GM12878 (cell line): Measurements from ENCODE around the gene S100A16. TPM values are rescaled to one million over a fixed set of nuclear protein-coding genes. Genes with fewer than 3 reads are reported as not detected.

ENCODE experiments used
- ATAC-seq: fragments of 200-7000 bp; cut with Tn5 transposase; 3 replicates; pipeline ENCODE4 v1.9.1; 2020; ENCODE audit warnings: mild to moderate bottlenecking, moderate library complexity
- BruUV-seq: library from RNA; stranded (reverse); fragments of 400-500 nt; replicated peaks from 2 replicates; lab custom pipeline; 2021; lab: Mats Ljungman, UMichigan
- CTCF ChIA-PET: fragments of 300-600 bp; sonication (Branson Sonifier 250); formaldehyde crosslinking; extraction: SDS; loops from one replicate; lab custom pipeline; 2021; ENCODE audit warnings: inconsistent platforms; lab: Yijun Ruan, JAX
- POLR2A ChIA-PET: fragments of 350-600 bp; formaldehyde crosslinking; extraction: SDS; loops from one replicate; lab custom pipeline; 2021; ENCODE audit warnings: inconsistent platforms; lab: Charles Lee
- RAD21 ChIA-PET: fragments of 300-600 bp; sonication (Branson Sonifier 250); formaldehyde crosslinking; loops from one replicate; lab custom pipeline; 2023; ENCODE audit warnings: antibody characterized with exemption; ENCODE audit not compliant: unreplicated experiment; lab: Charles Lee
- SMC1A ChIA-PET: fragments of 300-600 bp; sonication (Branson Sonifier 250); formaldehyde crosslinking; loops from one replicate; lab custom pipeline; 2023; ENCODE audit not compliant: unreplicated experiment, uncharacterized antibody; lab: Charles Lee
- DNase-seq: peaks from one replicate; pipeline ENCODE4 v3.0.0-alpha.2; 2011; ENCODE audit warnings: low read depth, low spot score
- FAIRE-seq: peaks from 3 replicates; lab custom pipeline; 2011; peaks lifted over from hg19 to GRCh38; lab: Jason Lieb, UNC
- H2AFZ ChIP-seq: 2 replicates; pipeline ENCODE4 v1.6.0; 2011; ENCODE audit warnings: low read depth, low read length, control low read depth; ENCODE audit not compliant: control insufficient read depth
- H3K27ac ChIP-seq: 2 replicates; pipeline ENCODE4 v1.5.1; 2011; ENCODE audit warnings: control low read depth; ENCODE audit not compliant: control insufficient read depth, insufficient read depth
- H3K27me3 ChIP-seq, 2 experiments: replicated peaks in 1 of 2; 2 replicates each; pipeline versions ENCODE4 v1.6.0 to v1.6.1; 2011; ENCODE audit warnings: low read length in 1 of 2; ENCODE audit not compliant: control insufficient read depth in 2 of 2, insufficient read depth in 2 of 2
- H3K36me3 ChIP-seq, 2 experiments: 2 replicates each; pipeline ENCODE4 v1.5.1; 2011; ENCODE audit warnings: low read length in 1 of 2; ENCODE audit not compliant: control insufficient read depth in 2 of 2, insufficient read depth in 2 of 2
- H3K4me1 ChIP-seq: 2 replicates; pipeline ENCODE4 v1.6.1; 2011; ENCODE audit warnings: mild to moderate bottlenecking, low read length, moderate library complexity, mixed read lengths; ENCODE audit not compliant: control insufficient read depth, insufficient read depth
- H3K4me2 ChIP-seq: 2 replicates; pipeline ENCODE4 v1.6.0; 2011; ENCODE audit warnings: control low read depth; ENCODE audit not compliant: control insufficient read depth, insufficient read depth
- H3K4me3 ChIP-seq: fragments of 200-600 bp; sonication (generic); 2 replicates; pipeline ENCODE4 v1.5.1; 2016
- H3K79me2 ChIP-seq: 2 replicates; pipeline ENCODE4 v1.6.0; 2011; ENCODE audit warnings: low read length; ENCODE audit not compliant: control insufficient read depth, insufficient read depth
- H3K9ac ChIP-seq: 2 replicates; pipeline ENCODE4 v1.8.0; 2011; ENCODE audit warnings: low read length, control low read depth, mixed read lengths; ENCODE audit not compliant: control insufficient read depth, insufficient read depth
- H3K9me3 ChIP-seq: replicated peaks from 3 replicates; pipeline ENCODE4 v1.5.1; 2011; ENCODE audit warnings: mild to moderate bottlenecking, low read length; ENCODE audit not compliant: control insufficient read depth, insufficient read depth
- H4K20me1 ChIP-seq: 2 replicates; pipeline ENCODE4 v1.6.0; 2011; ENCODE audit not compliant: control insufficient read depth, insufficient read depth
- ATF3 ChIP-seq: IDR thresholded peaks from 2 replicates; pipeline ENCODE4 v1.6.1; 2011; ENCODE audit warnings: low read depth, mild to moderate bottlenecking, low read length, moderate library complexity, borderline replicate concordance; ENCODE audit errors: extremely low read depth
- BACH1 ChIP-seq: fragments of 450-650 bp; IDR thresholded peaks from 2 replicates; pipeline ENCODE4 v1.6.1; 2017; ENCODE audit warnings: mild to moderate bottlenecking, borderline replicate concordance
- CREM ChIP-seq: IDR thresholded peaks from 2 replicates; pipeline ENCODE4 v1.6.1; 2014; ENCODE audit warnings: antibody characterized with exemption, low read depth
- E4F1 ChIP-seq: fragments of 450-650 bp; IDR thresholded peaks from 2 replicates; pipeline ENCODE4 v1.6.1; 2018; ENCODE audit warnings: borderline replicate concordance, mild to moderate bottlenecking; ENCODE audit not compliant: partially characterized antibody
- EGR1 ChIP-seq, 2 experiments: IDR thresholded peaks; 1 replicate in 1 of 2; 2 replicates in 1 of 2; pipeline ENCODE4 v1.6.1; 2011 to 2012; ENCODE audit warnings: low read depth in 2 of 2, low read length in 2 of 2, borderline replicate concordance in 1 of 2, mild to moderate bottlenecking in 1 of 2, moderate library complexity in 1 of 2
- MXI1 ChIP-seq: fragments of 150-350 bp; IDR thresholded peaks from 2 replicates; pipeline ENCODE4 v1.6.1; 2011; ENCODE audit warnings: low read depth, mild to moderate bottlenecking, inconsistent platforms, low read length, improper control_type of control experiment
- MYB ChIP-seq: fragments of 150-350 bp; IDR thresholded peaks from 2 replicates; pipeline ENCODE4 v1.6.1; 2014; ENCODE audit warnings: mild to moderate bottlenecking, low read depth, low read length, borderline replicate concordance
- NFYA ChIP-seq: IDR thresholded peaks from 2 replicates; pipeline ENCODE4 v1.6.1; 2011; ENCODE audit warnings: low read depth, mild to moderate bottlenecking, low read length, improper control_type of control experiment, borderline replicate concordance
- PKNOX1 ChIP-seq: fragments of 450-650 bp; IDR thresholded peaks from 2 replicates; pipeline ENCODE4 v1.6.1; 2016; ENCODE audit warnings: mild to moderate bottlenecking
- SREBF2 ChIP-seq: IDR thresholded peaks from 2 replicates; pipeline ENCODE4 v1.6.1; 2012; ENCODE audit warnings: mild to moderate bottlenecking, low read length
- STAT1 ChIP-seq: fragments of 450-650 bp; conservative IDR thresholded peaks from 2 replicates; pipeline ENCODE4 v1.6.1; 2014; ENCODE audit warnings: antibody characterized with exemption, mild to moderate bottlenecking
- USF1 ChIP-seq: IDR thresholded peaks from 2 replicates; pipeline ENCODE4 v1.6.1; 2011; ENCODE audit warnings: borderline replicate concordance, low read depth, mild to moderate bottlenecking, moderate library complexity, mixed read lengths, low read length; ENCODE audit not compliant: insufficient read depth; ENCODE audit errors: extremely low read length
- YBX1 ChIP-seq: fragments of 450-650 bp; IDR thresholded peaks from 2 replicates; pipeline ENCODE4 v1.6.1; 2016; ENCODE audit warnings: antibody characterized with exemption
- YY1 ChIP-seq: IDR thresholded peaks from 2 replicates; pipeline ENCODE4 v1.6.1; 2011; ENCODE audit warnings: low read depth, mild to moderate bottlenecking, low read length
- ZNF217 ChIP-seq: fragments of 450-650 bp; IDR thresholded peaks from 2 replicates; pipeline ENCODE4 v1.6.1; 2017; ENCODE audit warnings: antibody characterized with exemption, mild to moderate bottlenecking
- ZNF687 ChIP-seq: fragments of 450-650 bp; IDR thresholded peaks from 2 replicates; pipeline ENCODE4 v1.6.1; 2017; ENCODE audit warnings: mild to moderate bottlenecking, moderate library complexity
- in situ Hi-C: fragments of 300-500 bp; cut with MboI; formaldehyde crosslinking; loops from 9 replicates; pipeline ENCODE4 v1.14.3; 2018; ENCODE audit warnings: mixed read lengths
- intact Hi-C: fragments of 100-400 bp; cut with micrococcal nuclease; formaldehyde crosslinking; loops from one replicate; pipeline ENCODE4 v1.14.2; 2022; ENCODE audit not compliant: unreplicated experiment
- polyA plus RNA-seq, 11 experiments: library from polyadenylated mRNA; depleted of rRNA in 4 of 11; unstranded in 6 of 11; stranded (reverse) in 5 of 11; fragments of >200 nt; fragmentation: Nextera tagmentation in 4 of 11; fragmentation: Illumina TruSeq in 1 of 11; extraction: Ambion mirVana in 4 of 11; extraction: Trizol in 1 of 11; gene quantifications; 1 replicate in 1 of 11; 2 replicates in 10 of 11; pipeline versions ENCODE4 v1.2.1 to v1.2.3, GENCODE V29; 2011 to 2016; ENCODE audit warnings: inconsistent platforms in 2 of 11, missing spikeins in 2 of 11, low read depth in 1 of 11
- total RNA-seq, 4 experiments: library from RNA; depleted of rRNA in 3 of 4; stranded (reverse); fragments of >200 nt in 3 of 4; fragmentation: Illumina TruSeq in 1 of 4; extraction: Trizol in 1 of 4; gene quantifications; 2 replicates each; pipeline versions ENCODE4 v1.2.1 to v1.2.3, GENCODE V29; 2013 to 2021

S100A16 gene
- total and polyA plus RNA-seq, 10 of the 15 experiments (the other 5 are each of a cell fraction or from before 2014, with no cell fraction given), result 0.14 to 0.51 (median 0.25) TPM; not detected in 6

GRCh38 chr1:153578490-153578889 is 34.4 kb downstream of the S100A16 start:
- DNase-seq (no peak), FAIRE-seq (no peak), ATAC-seq (no peak)
- no peak overlapping the region for H3K27ac ChIP-seq
- RAD21 ChIA-PET, result no interaction called here
- POLR2A ChIA-PET, result no interaction called here
- no peaks in the 10 kb centered on the region for H4K20me1 ChIP-seq
- intact Hi-C loops (no loop called here), in situ Hi-C loops (no loop called here)
- SMC1A ChIA-PET, result interaction anchor here (1.3 to 2.6 kb wide), 3 partner anchors 15 to 47 kb away, joined by 3 to 11 read pairs (median 8); no protein-coding TSS in a partner anchor
- H3K4me2 ChIP-seq, result no peak overlapping the region
- no peaks in the 10 kb centered on the region for H3K36me3 ChIP-seq
- no TSS peak for BruUV-seq
- CTCF ChIA-PET, result interaction anchor here (0.7 to 1.8 kb wide), 5 partner anchors 10 to 61 kb away, joined by 3 to 8 read pairs (median 3); partner anchors contain the start of genes S100A1 and S100A13
- H2AFZ ChIP-seq, result no peak overlapping the region
- no peaks in the 10 kb centered on the region for H3K27me3 ChIP-seq
- H3K4me1 ChIP-seq, result no peaks in the 10 kb centered on the region
- no peak overlapping the region for H3K4me3 ChIP-seq
- no peak overlapping the region for H3K9ac ChIP-seq
- H3K79me2 ChIP-seq, result no peaks in the 10 kb centered on the region
- no peaks in the 10 kb centered on the region for H3K9me3 ChIP-seq
- TF ChIP-seq ATF3, result no peak
- TF ChIP-seq ZNF687, result no peak
- TF ChIP-seq PKNOX1, result no peak
- TF ChIP-seq EGR1 (IDR thresholded peaks at IDR 0.05; ENCODE audit: borderline replicate concordance in 1 of 2, low read depth in 2 of 2, low read length in 2 of 2), result no peak
- no peak for TF ChIP-seq E4F1
- TF ChIP-seq BACH1, result no peak
- TF ChIP-seq MYB, result no peak
- no peak for TF ChIP-seq STAT1
- TF ChIP-seq MXI1, result no peak
- no peak for TF ChIP-seq YY1
- TF ChIP-seq ZNF217, result no peak
- TF ChIP-seq SREBF2, result no peak
- no peak for TF ChIP-seq YBX1
- no peak for TF ChIP-seq NFYA
- TF ChIP-seq CREM, result no peak
- TF ChIP-seq USF1, result no peak
